ENCODE measurements around the gene SAMD5. TPM values are rescaled to one million over a fixed set of nuclear protein-coding genes. Genes with fewer than 3 reads are reported as not detected.

Gene SAMD5
- total RNA-seq, 1 donor from 2014 or later, result 3.2 TPM

DNA sequence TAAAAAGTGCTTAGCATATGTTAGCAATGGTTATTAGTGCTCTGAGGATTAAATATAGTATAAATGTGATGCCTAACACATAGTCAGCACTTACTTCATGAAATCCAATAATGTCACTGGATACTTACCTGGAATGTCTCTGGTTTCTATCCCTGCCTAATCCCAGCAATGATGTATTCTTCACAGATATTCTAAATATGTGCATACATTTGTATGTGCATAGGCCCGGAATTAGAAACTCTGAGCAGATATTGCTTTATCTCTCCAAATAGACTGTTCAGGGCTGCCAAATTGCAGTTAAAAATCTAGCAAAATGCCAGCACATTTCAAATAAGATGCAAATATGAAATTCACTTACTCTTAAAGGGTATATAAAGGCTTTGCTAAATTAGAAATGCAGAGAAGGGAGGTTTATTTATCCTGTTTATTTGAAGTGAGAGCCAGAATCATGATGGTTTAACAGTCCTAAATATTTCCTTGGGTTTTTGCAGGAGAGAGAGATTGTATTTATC lies 81.3 kb downstream of the SAMD5 start:
- intact Hi-C loops (cut with DNase I), result no loop called here
- no peak for DNase-seq (ENCODE audit: extremely low spot score in 2 of 2)
- no peaks in the 10 kb centered on the region for H3K9me3 ChIP-seq
- H3K36me3 ChIP-seq, result no peaks in the 10 kb centered on the region
- H3K27me3 ChIP-seq, result no peaks in the 10 kb centered on the region
- H3K4me1 ChIP-seq, result no peaks in the 10 kb centered on the region
- H3K27ac ChIP-seq, result no peak overlapping the region
- H3K4me3 ChIP-seq, result no peak overlapping the region
- TF ChIP-seq, protein P1, sequence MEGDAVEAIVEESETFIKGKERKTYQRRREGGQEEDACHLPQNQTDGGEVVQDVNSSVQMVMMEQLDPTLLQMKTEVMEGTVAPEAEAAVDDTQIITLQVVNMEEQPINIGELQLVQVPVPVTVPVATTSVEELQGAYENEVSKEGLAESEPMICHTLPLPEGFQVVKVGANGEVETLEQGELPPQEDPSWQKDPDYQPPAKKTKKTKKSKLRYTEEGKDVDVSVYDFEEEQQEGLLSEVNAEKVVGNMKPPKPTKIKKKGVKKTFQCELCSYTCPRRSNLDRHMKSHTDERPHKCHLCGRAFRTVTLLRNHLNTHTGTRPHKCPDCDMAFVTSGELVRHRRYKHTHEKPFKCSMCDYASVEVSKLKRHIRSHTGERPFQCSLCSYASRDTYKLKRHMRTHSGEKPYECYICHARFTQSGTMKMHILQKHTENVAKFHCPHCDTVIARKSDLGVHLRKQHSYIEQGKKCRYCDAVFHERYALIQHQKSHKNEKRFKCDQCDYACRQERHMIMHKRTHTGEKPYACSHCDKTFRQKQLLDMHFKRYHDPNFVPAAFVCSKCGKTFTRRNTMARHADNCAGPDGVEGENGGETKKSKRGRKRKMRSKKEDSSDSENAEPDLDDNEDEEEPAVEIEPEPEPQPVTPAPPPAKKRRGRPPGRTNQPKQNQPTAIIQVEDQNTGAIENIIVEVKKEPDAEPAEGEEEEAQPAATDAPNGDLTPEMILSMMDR (IDR thresholded peaks at IDR 0.05), result no peak
- no peak for TF ChIP-seq POLR2AphosphoS5 (IDR thresholded peaks at IDR 0.05; ENCODE audit: insufficient read depth in 1 of 2, low read depth in 1 of 2)
- TF ChIP-seq POLR2A (IDR thresholded peaks at IDR 0.05), result no peak

DNA sequence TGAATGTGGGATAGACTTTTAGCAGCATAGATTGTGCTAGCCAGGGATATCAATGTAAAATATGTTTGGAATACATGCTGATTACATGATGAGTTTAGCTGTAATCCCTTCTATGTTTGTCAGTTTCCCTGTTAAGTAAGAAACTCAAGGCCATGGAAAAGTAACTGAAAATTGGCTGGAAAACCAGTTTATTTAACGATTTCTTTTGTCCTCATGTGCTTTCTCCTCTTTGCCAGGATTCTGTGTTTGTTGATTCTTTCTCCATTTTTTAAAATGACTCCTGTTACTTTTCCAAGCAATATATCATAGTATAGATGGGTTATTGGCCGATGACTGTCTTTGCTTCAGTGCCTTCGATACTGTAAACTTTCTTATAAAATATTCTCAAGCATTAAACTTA lies 87.5 kb downstream of the SAMD5 start:
- no peak for DNase-seq (ENCODE audit: extremely low spot score in 2 of 2)
- Histone ChIP-seq H3K36me3 (no peaks in the 10 kb centered on the region), H3K9me3 (no peaks in the 10 kb centered on the region), H3K4me1 (no peaks in the 10 kb centered on the region), H3K4me3 (no peak overlapping the region), H3K27me3 (no peaks in the 10 kb centered on the region), H3K27ac (no peak overlapping the region)
- intact Hi-C loops (cut with DNase I), result no loop called here
- TF ChIP-seq POLR2A (IDR thresholded peaks at IDR 0.05) (no peak), POLR2AphosphoS5 (IDR thresholded peaks at IDR 0.05; ENCODE audit: insufficient read depth in 1 of 2, low read depth in 1 of 2) (no peak)
- TF ChIP-seq, protein P1 (IDR thresholded peaks at IDR 0.05), result no peak

DNA sequence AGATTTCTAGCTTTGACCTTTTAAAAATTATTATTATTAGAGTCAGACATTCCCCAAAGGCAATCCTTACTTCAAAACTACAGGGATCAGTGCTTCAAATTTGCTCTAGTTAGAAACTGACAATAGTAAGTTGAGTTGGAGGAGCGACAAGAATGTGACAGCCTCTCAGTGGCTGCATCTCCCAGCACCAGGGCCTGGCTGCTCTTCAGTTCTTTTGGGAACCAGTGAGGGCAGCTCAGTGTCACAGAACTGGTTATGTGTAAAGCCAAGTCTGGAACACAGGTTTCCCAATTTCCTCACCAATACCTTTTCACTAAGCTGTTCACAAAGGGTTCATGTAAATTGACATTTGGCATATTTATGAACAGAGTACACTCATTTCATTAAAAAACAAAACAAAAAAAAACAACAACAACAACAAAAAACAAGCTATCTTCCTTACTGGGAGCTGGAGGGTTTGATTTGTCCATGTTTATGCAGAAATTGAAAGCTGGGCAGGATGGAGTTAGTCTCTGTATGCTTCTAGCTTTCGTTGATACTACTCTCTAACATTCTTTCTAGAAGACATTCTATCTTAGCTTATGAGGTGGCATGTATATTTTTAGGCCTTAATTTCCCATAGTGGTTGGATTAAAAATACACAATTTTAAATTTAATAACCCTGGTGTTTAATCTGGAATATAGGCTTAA lies 95.0 kb downstream of the SAMD5 start:
- Histone ChIP-seq H3K27ac (no peak overlapping the region), H3K4me3 (no peak overlapping the region), H3K4me1 (no peaks in the 10 kb centered on the region), H3K27me3 (no peaks in the 10 kb centered on the region), H3K9me3 (no peaks in the 10 kb centered on the region), H3K36me3 (no peaks in the 10 kb centered on the region)
- no peak for DNase-seq (ENCODE audit: extremely low spot score in 2 of 2)
- intact Hi-C loops (cut with DNase I), result no loop called here
- TF ChIP-seq, protein P1 (IDR thresholded peaks at IDR 0.05), result no peak
- TF ChIP-seq POLR2A (IDR thresholded peaks at IDR 0.05), result no peak
- no peak for TF ChIP-seq POLR2AphosphoS5 (IDR thresholded peaks at IDR 0.05; ENCODE audit: insufficient read depth in 1 of 2, low read depth in 1 of 2)

DNA sequence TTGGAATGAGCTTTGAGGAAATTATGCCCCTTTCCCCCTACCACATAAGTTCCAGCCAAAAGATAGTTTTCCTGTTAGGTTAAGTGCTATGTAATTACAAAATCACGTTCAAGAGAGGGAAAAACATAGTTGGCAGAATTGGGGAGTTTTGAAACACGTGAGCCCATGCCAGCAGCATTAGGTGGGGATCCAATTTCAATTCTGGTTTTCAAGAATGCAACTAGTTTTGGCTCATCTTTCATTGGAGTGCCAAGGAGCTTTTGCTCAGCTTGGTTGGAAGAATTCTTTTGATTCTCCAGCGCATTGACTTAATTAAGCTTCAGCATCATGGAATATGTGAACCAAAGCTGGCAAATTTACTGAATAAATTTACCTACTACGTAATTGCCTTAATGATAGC lies 95.9 kb downstream of the SAMD5 start:
- DNase-seq (ENCODE audit: extremely low spot score in 2 of 2), result no peak
- TF ChIP-seq POLR2AphosphoS5 (IDR thresholded peaks at IDR 0.05; ENCODE audit: insufficient read depth in 1 of 2, low read depth in 1 of 2) (no peak), POLR2A (IDR thresholded peaks at IDR 0.05) (no peak)
- TF ChIP-seq, protein P1 (IDR thresholded peaks at IDR 0.05), result no peak
- Histone ChIP-seq H3K4me3 (no peak overlapping the region), H3K27ac (no peak overlapping the region), H3K4me1 (no peaks in the 10 kb centered on the region), H3K36me3 (no peaks in the 10 kb centered on the region), H3K27me3 (no peaks in the 10 kb centered on the region), H3K9me3 (no peaks in the 10 kb centered on the region)
- intact Hi-C loops (cut with DNase I), result no loop called here

DNA sequence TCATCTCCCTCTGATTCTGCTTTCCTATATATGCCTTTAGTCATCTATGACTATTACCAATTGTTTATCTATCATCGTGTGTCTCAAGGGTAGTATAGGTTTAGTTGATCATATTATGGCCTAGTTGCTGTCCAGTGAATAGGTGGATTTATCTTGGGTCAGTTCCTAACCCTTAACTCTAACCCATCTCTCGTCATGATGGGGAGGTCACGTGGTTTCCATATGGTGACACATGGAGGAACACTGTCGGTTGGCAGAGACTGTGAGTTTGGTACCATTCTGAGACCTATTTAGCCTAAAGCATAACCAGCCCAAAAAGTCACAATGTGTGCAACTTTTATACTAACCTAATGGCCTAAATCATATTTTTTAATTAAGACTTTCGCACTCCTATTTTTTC lies 103.5 kb downstream of the SAMD5 start:
- Histone ChIP-seq H3K27me3 (no peaks in the 10 kb centered on the region), H3K36me3 (no peaks in the 10 kb centered on the region), H3K27ac (no peak overlapping the region), H3K4me1 (no peaks in the 10 kb centered on the region), H3K4me3 (no peak overlapping the region), H3K9me3 (no peaks in the 10 kb centered on the region)
- intact Hi-C loops (cut with DNase I), result no loop called here
- DNase-seq (ENCODE audit: extremely low spot score in 2 of 2), result no peak
- TF ChIP-seq, protein P1 (IDR thresholded peaks at IDR 0.05), result no peak
- TF ChIP-seq POLR2A (IDR thresholded peaks at IDR 0.05), result no peak
- TF ChIP-seq POLR2AphosphoS5 (IDR thresholded peaks at IDR 0.05; ENCODE audit: insufficient read depth in 1 of 2, low read depth in 1 of 2), result no peak
